ENCODE results near the gene PTPRCAP. TPM values are rescaled to one million over a fixed set of nuclear protein-coding genes. Genes with fewer than 3 reads are reported as not detected.

The PTPRCAP gene
- total and polyA plus RNA-seq, 2 experiments from 2014 or later: 3.3 to 3.5 TPM

DNA sequence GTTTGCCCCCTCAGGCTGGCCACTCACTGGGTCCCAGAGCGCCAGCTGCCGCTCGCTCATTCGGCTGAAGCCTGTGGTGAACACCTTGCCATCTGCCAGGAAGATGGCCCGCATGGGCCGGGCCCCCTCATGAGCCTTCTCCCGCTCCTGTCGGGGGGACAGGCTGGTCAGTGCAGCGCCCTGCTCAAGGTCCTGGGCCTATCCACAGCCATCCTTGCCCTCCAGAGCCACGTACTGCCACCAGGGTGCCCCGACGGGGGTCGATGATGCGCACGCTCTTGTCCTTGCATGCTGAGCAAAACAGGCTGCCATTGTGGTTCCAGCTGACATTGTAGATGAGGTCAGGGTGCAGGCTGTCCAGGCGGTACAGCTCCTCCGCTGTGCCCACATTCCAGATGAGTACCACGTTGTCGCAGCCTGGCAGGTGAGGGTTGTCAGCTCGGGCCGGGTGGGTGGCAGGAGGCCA is 3.6 kb upstream of the PTPRCAP start (continued):
- TF ChIP-seq, protein P1, sequence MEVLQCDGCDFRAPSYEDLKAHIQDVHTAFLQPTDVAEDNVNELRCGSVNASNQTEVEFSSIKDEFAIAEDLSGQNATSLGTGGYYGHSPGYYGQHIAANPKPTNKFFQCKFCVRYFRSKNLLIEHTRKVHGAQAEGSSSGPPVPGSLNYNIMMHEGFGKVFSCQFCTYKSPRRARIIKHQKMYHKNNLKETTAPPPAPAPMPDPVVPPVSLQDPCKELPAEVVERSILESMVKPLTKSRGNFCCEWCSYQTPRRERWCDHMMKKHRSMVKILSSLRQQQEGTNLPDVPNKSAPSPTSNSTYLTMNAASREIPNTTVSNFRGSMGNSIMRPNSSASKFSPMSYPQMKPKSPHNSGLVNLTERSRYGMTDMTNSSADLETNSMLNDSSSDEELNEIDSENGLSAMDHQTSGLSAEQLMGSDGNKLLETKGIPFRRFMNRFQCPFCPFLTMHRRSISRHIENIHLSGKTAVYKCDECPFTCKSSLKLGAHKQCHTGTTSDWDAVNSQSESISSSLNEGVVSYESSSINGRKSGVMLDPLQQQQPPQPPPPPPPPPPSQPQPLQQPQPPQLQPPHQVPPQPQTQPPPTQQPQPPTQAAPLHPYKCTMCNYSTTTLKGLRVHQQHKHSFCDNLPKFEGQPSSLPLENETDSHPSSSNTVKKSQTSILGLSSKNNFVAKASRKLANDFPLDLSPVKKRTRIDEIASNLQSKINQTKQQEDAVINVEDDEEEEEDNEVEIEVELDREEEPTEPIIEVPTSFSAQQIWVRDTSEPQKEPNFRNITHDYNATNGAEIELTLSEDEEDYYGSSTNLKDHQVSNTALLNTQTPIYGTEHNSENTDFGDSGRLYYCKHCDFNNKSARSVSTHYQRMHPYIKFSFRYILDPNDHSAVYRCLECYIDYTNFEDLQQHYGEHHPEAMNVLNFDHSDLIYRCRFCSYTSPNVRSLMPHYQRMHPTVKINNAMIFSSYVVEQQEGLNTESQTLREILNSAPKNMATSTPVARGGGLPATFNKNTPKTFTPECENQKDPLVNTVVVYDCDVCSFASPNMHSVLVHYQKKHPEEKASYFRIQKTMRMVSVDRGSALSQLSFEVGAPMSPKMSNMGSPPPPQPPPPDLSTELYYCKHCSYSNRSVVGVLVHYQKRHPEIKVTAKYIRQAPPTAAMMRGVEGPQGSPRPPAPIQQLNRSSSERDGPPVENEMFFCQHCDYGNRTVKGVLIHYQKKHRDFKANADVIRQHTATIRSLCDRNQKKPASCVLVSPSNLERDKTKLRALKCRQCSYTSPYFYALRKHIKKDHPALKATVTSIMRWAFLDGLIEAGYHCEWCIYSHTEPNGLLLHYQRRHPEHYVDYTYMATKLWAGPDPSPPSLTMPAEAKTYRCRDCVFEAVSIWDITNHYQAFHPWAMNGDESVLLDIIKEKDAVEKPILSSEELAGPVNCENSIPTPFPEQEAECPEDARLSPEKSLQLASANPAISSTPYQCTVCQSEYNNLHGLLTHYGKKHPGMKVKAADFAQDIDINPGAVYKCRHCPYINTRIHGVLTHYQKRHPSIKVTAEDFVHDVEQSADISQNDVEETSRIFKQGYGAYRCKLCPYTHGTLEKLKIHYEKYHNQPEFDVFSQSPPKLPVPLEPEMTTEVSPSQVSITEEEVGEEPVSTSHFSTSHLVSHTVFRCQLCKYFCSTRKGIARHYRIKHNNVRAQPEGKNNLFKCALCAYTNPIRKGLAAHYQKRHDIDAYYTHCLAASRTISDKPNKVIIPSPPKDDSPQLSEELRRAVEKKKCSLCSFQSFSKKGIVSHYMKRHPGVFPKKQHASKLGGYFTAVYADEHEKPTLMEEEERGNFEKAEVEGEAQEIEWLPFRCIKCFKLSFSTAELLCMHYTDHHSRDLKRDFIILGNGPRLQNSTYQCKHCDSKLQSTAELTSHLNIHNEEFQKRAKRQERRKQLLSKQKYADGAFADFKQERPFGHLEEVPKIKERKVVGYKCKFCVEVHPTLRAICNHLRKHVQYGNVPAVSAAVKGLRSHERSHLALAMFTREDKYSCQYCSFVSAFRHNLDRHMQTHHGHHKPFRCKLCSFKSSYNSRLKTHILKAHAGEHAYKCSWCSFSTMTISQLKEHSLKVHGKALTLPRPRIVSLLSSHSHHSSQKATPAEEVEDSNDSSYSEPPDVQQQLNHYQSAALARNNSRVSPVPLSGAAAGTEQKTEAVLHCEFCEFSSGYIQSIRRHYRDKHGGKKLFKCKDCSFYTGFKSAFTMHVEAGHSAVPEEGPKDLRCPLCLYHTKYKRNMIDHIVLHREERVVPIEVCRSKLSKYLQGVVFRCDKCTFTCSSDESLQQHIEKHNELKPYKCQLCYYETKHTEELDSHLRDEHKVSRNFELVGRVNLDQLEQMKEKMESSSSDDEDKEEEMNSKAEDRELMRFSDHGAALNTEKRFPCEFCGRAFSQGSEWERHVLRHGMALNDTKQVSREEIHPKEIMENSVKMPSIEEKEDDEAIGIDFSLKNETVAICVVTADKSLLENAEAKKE (CRISPR knock-in tag; IDR thresholded peaks at IDR 0.05): no peak
- TF ChIP-seq STAT1 (IDR thresholded peaks at IDR 0.05; ENCODE audit: unreplicated experiment) (no peak), ETS1 (IDR thresholded peaks at IDR 0.05) (no peak), POLR2AphosphoS5 (IDR thresholded peaks at IDR 0.05; ENCODE audit: low read depth) (no peak), ZNF331 (CRISPR knock-in tag; IDR thresholded peaks at IDR 0.05; ENCODE audit: low read depth) (no peak), ZNF114 (CRISPR knock-in tag; IDR thresholded peaks at IDR 0.05) (no peak), EZH2 (IDR thresholded peaks at IDR 0.05; ENCODE audit: low read depth, unreplicated experiment) (no peak), EZH2phosphoT487 (IDR thresholded peaks at IDR 0.05; ENCODE audit: unreplicated experiment) (no peak), NANOG (IDR thresholded peaks at IDR 0.05; ENCODE audit: borderline replicate concordance) (no peak), CREB1 (CRISPR knock-in tag; IDR thresholded peaks at IDR 0.05; ENCODE audit: low read depth) (no peak), JUNB (IDR thresholded peaks at IDR 0.05; ENCODE audit: unreplicated experiment) (no peak)
- TF ChIP-seq, protein P2, sequence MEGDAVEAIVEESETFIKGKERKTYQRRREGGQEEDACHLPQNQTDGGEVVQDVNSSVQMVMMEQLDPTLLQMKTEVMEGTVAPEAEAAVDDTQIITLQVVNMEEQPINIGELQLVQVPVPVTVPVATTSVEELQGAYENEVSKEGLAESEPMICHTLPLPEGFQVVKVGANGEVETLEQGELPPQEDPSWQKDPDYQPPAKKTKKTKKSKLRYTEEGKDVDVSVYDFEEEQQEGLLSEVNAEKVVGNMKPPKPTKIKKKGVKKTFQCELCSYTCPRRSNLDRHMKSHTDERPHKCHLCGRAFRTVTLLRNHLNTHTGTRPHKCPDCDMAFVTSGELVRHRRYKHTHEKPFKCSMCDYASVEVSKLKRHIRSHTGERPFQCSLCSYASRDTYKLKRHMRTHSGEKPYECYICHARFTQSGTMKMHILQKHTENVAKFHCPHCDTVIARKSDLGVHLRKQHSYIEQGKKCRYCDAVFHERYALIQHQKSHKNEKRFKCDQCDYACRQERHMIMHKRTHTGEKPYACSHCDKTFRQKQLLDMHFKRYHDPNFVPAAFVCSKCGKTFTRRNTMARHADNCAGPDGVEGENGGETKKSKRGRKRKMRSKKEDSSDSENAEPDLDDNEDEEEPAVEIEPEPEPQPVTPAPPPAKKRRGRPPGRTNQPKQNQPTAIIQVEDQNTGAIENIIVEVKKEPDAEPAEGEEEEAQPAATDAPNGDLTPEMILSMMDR (conservative IDR thresholded peaks at IDR 0.05; ENCODE audit: low read depth in 2 of 2): no peak
